RWPE2 (cell line): ENCODE data around the gene LRIG3.

Experiments
- ATAC-seq: fragments of 200-7000 bp; cut with Tn5 transposase; 3 replicates; pipeline ENCODE4 v1.9.1; 2021; ENCODE audit warnings: low read depth
- DNase-seq: peaks from one replicate; pipeline ENCODE4 v3.0.0-alpha.2; 2020; ENCODE audit warnings: low spot score
- H3K27ac ChIP-seq: fragments of 450-650 bp; 2 replicates; pipeline ENCODE4 v1.5.1; 2017; ENCODE audit warnings: mild to moderate bottlenecking; ENCODE audit not compliant: poor library complexity, severe bottlenecking
- H3K27me3 ChIP-seq: fragments of 250-450 bp; sonication (Bioruptor Pico); 2 replicates; pipeline ENCODE4 v1.5.1; 2021; ENCODE audit warnings: mild to moderate bottlenecking, moderate library complexity; ENCODE audit not compliant: insufficient read depth, poor library complexity, severe bottlenecking
- H3K36me3 ChIP-seq: fragments of 250-450 bp; sonication (Bioruptor Pico); 2 replicates; pipeline ENCODE4 v1.5.1; 2020; ENCODE audit warnings: low read depth, mild to moderate bottlenecking, moderate library complexity
- H3K4me1 ChIP-seq: fragments of 250-450 bp; sonication (Bioruptor Pico); 2 replicates; pipeline ENCODE4 v1.5.1; 2021; ENCODE audit warnings: mild to moderate bottlenecking, moderate library complexity; ENCODE audit not compliant: insufficient read depth, poor library complexity, severe bottlenecking
- H3K4me3 ChIP-seq: fragments of 250-450 bp; sonication (Bioruptor Pico); 2 replicates; pipeline ENCODE4 v1.5.1; 2021; ENCODE audit warnings: mild to moderate bottlenecking, moderate library complexity; ENCODE audit not compliant: severe bottlenecking
- H3K9me3 ChIP-seq: fragments of 250-450 bp; sonication (Bioruptor Pico); 2 replicates; pipeline ENCODE4 v1.5.1; 2021; ENCODE audit warnings: mild to moderate bottlenecking, moderate library complexity; ENCODE audit not compliant: severe bottlenecking
- CTCF ChIP-seq: fragments of 450-650 bp; IDR thresholded peaks from one replicate; pipeline ENCODE4 v1.5.1; 2017; ENCODE audit warnings: mild to moderate bottlenecking, moderate library complexity; ENCODE audit not compliant: poor library complexity, severe bottlenecking

LRIG3 gene

DNA sequence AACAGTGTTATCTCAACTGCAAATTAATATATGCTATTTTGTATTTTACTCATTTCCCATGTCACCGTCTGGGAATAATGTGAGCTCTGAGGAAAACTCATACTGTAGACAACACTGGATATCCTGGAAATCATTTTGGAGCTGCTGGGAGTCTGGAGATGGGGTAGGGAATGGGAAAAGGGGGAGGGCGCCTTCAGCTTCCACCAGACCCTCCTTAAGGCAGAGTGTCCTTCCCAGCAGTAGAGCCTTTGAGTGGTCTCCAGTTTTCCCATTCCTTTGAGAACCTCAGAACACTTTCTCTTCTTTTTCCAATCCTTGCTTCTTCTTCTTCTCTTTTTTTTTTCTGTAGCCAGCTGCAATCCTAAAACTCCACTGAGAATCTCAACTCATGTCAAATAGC is 5.4 kb upstream of the LRIG3 start:
- H3K36me3 ChIP-seq: no peaks in the 10 kb centered on the region
- H3K4me1 ChIP-seq: peaks cover 20% of the 10 kb centered on the region
- H3K27me3 ChIP-seq: no peaks in the 10 kb centered on the region
- TF ChIP-seq CTCF: no peak
- no peak for DNase-seq
- peaks cover 2% of the 10 kb centered on the region for H3K9me3 ChIP-seq
- no peak overlapping the region for H3K4me3 ChIP-seq
- H3K27ac ChIP-seq: no peak overlapping the region
- no peak for ATAC-seq

DNA sequence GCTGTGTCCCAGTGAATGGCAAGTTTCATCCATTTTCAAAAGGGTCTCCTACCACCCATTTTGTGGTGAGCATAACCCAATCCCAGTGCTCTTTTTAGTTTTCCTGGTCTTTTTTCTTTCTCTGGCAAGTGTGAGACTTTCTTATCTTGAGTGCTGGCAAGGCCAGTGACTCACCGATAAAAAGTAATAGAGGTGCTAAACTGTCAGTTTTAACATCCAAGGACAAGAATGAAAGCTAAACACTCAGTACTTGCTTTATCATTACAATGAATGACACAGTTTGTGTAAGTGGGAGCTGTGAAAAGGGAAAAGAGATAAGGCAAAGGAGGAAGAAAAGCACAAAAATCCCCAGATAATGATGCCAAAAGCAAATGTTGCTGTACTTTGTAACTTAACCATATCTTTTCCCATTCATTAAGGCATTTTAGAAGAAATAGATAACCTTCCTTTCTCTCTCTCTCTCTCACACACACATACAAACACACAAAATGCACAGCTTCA is 4.9 kb upstream of the LRIG3 start:
- no peak for TF ChIP-seq CTCF
- H3K36me3 ChIP-seq: no peaks in the 10 kb centered on the region
- H3K27me3 ChIP-seq: no peaks in the 10 kb centered on the region
- H3K9me3 ChIP-seq: peaks cover 2% of the 10 kb centered on the region
- H3K4me3 ChIP-seq: no peak overlapping the region
- H3K4me1 ChIP-seq: peaks cover 21% of the 10 kb centered on the region
- no peak for ATAC-seq
- no peak overlapping the region for H3K27ac ChIP-seq
- DNase-seq: no peak

DNA sequence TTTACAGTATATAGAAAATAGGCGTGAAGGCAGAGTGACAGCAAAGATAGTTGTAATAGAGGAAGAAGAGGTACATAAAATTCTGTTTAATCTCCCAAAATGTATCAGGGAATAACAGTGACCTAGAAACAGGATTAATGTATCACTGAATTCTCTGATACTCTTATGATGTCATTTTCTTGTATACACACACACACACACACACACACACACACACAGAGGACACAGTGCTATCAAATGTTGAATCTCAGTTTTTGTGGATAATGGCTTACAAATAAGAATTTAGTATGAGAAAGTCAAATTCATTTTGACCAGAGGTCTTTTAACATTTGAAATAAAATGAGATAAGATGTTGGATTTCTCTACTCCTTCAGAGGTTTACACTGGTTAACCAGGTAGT is 4.3 kb upstream of the LRIG3 start:
- Histone ChIP-seq H3K27ac (no peak overlapping the region), H3K9me3 (peaks cover 2% of the 10 kb centered on the region), H3K4me1 (peaks cover 21% of the 10 kb centered on the region), H3K4me3 (no peak overlapping the region), H3K27me3 (no peaks in the 10 kb centered on the region), H3K36me3 (no peaks in the 10 kb centered on the region)
- DNase-seq: no peak
- no peak for TF ChIP-seq CTCF
- ATAC-seq: no peak

GRCh38 chr12:58923781-58924180 is 3.5 kb upstream of the LRIG3 start:
- no peak overlapping the region for H3K27ac ChIP-seq
- no peak for ATAC-seq
- no peak for TF ChIP-seq CTCF

DNA sequence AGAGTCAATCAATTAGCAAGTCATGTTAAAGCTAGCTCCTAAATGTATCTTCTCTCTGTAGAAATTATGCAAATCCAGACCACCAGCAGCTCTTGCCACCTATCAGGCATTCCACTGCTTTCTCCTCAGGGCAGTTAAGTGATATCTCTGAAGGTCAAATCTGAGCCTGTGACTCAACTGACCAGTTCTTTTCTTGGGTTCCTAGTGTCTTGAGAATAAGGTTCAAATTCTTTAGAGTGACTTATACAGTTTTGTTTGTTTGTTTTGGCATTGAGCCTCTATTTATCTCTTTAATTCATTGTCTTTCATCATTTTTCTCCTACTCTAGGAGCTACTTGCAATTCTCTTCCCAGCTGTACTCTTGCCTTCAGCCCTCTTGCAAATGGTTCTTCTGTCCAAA is 2.5 kb upstream of the LRIG3 start:
- DNase-seq (no peak), ATAC-seq (no peak)
- Histone ChIP-seq H3K4me1 (peaks cover 21% of the 10 kb centered on the region), H3K27ac (no peak overlapping the region), H3K4me3 (no peak overlapping the region), H3K9me3 (no peaks in the 10 kb centered on the region), H3K27me3 (no peaks in the 10 kb centered on the region), H3K36me3 (no peaks in the 10 kb centered on the region)
- no peak for TF ChIP-seq CTCF

More at GRCh38 chr12:58923781-58924180, 3.5 kb upstream of the LRIG3 start:
- DNase-seq: no peak
- Histone ChIP-seq H3K4me1 (peaks cover 21% of the 10 kb centered on the region), H3K9me3 (no peaks in the 10 kb centered on the region), H3K4me3 (no peak overlapping the region), H3K27me3 (no peaks in the 10 kb centered on the region), H3K36me3 (no peaks in the 10 kb centered on the region)
